Measurements from ENCODE around the gene DHX9. TPM values are rescaled to one million over a fixed set of nuclear protein-coding genes. Genes with fewer than 3 reads are reported as not detected.
A peak's percentile ranks its signal among the peaks of the same experiment; 100 is the strongest.

The DHX9 gene
- total RNA-seq, 2 experiments from 2014 or later: 206 to 225 TPM

DNA sequence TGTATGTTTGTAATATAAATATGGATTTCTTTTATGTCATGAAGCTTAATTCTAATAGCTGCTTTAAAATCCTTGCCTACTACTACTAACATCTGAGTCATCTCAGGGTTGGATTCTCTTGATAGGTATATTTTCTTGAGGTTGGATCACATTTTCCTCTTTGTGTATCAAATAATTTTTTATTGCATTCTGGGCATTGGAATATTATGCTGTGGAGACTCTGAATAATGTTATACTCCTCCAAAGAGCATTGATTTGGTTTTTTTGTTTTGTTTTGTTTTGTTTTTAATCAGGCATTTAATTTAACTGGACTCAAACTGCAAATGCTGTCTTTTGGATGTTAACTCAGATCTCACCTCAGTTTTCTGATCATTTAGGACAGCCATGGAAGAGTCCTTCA lies 8.0 kb downstream of the DHX9 start:
- no peak for DNase-seq
- Mint-ChIP-seq H3K27me3 (no peaks in the 10 kb centered on the region), H3K36me3 (ENCODE audit: low read depth) (peaks cover 84% of the 10 kb centered on the region), H3K4me3 (no peak overlapping the region), H3K27ac (no peak overlapping the region), H3K9me3 (no peaks in the 10 kb centered on the region), H3K4me1 (peaks cover 73% of the 10 kb centered on the region)
- POLR2A ChIA-PET: no interaction called here
- CTCF ChIA-PET: no interaction called here

DNA sequence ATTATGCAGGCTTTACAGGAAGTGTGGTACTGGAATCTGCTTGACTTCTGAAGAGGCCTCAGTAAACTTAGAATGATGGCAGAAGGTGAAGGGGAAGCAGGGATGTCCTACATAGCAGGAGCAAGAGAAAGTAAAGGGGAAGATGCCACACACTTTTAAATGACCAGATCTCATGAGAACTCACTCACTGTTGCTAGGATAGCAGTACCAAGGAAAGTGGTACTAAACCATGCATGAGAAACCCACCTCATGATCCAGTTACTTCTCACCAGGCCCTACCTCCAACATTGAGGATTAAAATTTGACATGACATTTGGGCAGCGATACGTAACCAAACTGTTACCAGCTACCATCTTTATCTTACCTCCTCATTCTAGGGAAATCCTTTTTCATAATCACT lies 9.6 kb downstream of the DHX9 start:
- ChIA-PET CTCF (no interaction called here), POLR2A (no interaction called here)
- Mint-ChIP-seq H3K4me3 (no peak overlapping the region), H3K27me3 (no peaks in the 10 kb centered on the region), H3K27ac (peak overlapping the region; percentile 44), H3K36me3 (ENCODE audit: low read depth) (peaks cover 83% of the 10 kb centered on the region), H3K9me3 (no peaks in the 10 kb centered on the region), H3K4me1 (peaks cover 58% of the 10 kb centered on the region)
- DNase-seq: no peak

DNA sequence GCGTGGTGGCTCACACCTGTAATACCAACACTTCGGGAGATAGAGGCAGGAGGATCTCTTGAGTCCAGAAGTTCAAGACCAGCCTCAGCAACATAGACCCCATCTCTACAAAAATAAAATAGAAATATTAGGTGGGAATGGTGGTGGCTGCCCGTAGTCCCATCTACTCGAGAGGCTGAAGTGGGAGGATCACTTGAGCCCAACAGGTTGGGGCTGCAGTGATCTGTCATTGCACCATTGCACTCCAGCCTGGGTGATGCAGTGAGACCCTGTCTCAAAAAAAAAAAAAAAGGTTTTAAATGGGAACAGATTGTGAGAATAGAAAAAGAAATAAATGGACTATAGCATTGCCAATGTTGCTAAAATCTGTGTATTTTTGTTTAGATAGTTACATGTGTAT lies 11.2 kb downstream of the DHX9 start:
- ChIA-PET CTCF (interaction anchor here (0.6 kb wide), 1 partner anchor 20 kb away, joined by 4 read pairs; no protein-coding TSS in a partner anchor), POLR2A (no interaction called here)
- Mint-ChIP-seq H3K9me3 (no peaks in the 10 kb centered on the region), H3K4me3 (no peak overlapping the region), H3K27ac (no peak overlapping the region), H3K36me3 (ENCODE audit: low read depth) (peaks cover 78% of the 10 kb centered on the region), H3K4me1 (peaks cover 44% of the 10 kb centered on the region), H3K27me3 (no peaks in the 10 kb centered on the region)
- no peak for DNase-seq

DNA sequence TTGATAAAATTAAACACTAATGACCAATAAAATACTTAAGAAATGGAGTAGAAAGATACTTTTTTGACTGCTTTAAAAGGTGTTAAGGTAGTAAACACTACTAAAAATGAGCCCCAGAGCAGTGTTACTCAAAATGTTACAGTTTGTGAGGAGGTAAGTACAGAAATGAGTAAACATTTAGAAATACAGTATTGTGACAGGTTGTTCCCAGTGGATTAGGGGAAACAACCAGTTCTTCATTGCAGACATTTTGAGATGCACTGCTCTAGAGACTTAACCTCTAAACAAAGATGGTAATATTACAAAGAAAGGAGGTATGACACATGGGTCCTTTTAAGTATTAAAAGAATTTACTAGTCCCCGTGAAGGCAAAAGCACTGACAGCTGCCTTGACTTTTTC lies 12.7 kb downstream of the DHX9 start:
- CTCF ChIA-PET: no interaction called here
- peaks cover 32% of the 10 kb centered on the region for H3K4me1 Mint-ChIP-seq
- H3K4me3 Mint-ChIP-seq: no peak overlapping the region
- no peak overlapping the region for H3K27ac Mint-ChIP-seq
- DNase-seq: no peak
- POLR2A ChIA-PET: no interaction called here
- no peaks in the 10 kb centered on the region for H3K9me3 Mint-ChIP-seq
- peaks cover 77% of the 10 kb centered on the region for H3K36me3 Mint-ChIP-seq (ENCODE audit: low read depth)
- H3K27me3 Mint-ChIP-seq: no peaks in the 10 kb centered on the region

DNA sequence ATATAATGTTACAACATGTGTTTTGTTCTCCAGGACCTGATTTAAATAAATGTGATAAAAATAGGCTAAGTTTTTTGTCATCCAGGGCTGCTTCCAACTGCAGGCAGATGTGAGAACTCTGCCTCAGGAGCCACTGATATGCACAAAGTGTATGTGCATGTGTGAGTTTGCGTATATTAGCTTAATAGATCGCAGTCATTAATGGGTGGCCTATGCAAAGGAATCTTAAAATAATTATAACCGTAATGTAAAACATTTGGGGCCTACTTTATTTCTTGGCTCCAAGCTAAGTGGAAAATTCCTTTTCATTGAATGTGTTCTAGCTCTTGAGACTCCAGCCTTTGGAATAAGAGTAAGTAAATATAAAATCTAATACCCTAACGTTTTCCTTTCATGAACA lies 16.8 kb downstream of the DHX9 start:
- no peak overlapping the region for H3K4me3 Mint-ChIP-seq
- ChIA-PET CTCF (no interaction called here), POLR2A (no interaction called here)
- no peak overlapping the region for H3K27ac Mint-ChIP-seq
- H3K9me3 Mint-ChIP-seq: no peaks in the 10 kb centered on the region
- peaks cover 80% of the 10 kb centered on the region for H3K36me3 Mint-ChIP-seq (ENCODE audit: low read depth)
- DNase-seq: no peak
- no peaks in the 10 kb centered on the region for H3K27me3 Mint-ChIP-seq
- H3K4me1 Mint-ChIP-seq: peaks cover 4% of the 10 kb centered on the region

DNA sequence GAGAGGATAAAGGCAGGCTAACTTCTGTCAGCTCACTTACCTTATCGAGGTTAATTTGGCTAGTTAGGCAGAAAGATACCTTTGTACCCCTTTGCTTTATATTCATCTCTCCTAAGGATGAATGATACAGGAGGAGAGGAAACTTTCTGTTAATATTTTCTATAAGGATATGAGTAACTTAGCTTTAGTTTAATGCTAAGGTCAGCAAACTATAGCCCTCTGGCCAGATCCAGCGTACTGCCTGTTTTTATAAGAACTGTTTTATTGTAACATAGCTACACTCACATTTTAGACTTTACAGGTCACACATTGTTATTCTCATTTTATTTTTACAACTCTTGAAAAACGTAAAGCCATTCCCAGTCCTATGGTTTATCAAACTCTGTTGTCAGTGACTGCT lies 18.1 kb downstream of the DHX9 start:
- Mint-ChIP-seq H3K27ac (no peak overlapping the region), H3K9me3 (no peaks in the 10 kb centered on the region), H3K27me3 (no peaks in the 10 kb centered on the region), H3K36me3 (ENCODE audit: low read depth) (peaks cover 81% of the 10 kb centered on the region), H3K4me3 (no peak overlapping the region), H3K4me1 (peaks cover 5% of the 10 kb centered on the region)
- POLR2A ChIA-PET: no interaction called here
- CTCF ChIA-PET: interaction anchor here (1.1 kb wide), 1 partner anchor 14 kb away, joined by 3 read pairs; no protein-coding TSS in a partner anchor
- no peak for DNase-seq

DNA sequence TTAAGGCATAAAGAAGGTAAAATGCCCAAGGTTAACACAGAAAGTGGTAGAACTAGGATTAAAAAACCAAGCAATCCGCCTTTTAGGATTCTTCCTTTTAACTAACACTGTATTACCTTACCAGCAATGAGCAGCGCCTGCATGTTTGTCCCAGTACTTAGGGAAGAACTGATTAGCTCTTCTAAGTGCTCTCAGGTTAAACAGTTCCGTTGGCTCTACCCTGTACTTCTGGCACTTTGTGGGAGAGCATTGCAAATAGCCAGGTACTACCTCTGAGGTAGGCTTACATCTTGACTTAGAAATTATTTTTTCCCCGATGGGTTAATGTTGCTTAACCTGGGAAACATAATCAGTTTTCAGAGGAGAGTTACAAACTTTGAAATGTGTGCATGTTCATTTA lies 21.5 kb downstream of the DHX9 start:
- Mint-ChIP-seq H3K36me3 (ENCODE audit: low read depth) (peaks cover 78% of the 10 kb centered on the region), H3K4me1 (peaks cover 7% of the 10 kb centered on the region), H3K9me3 (no peaks in the 10 kb centered on the region), H3K27ac (no peak overlapping the region), H3K4me3 (no peak overlapping the region), H3K27me3 (no peaks in the 10 kb centered on the region)
- POLR2A ChIA-PET: no interaction called here
- no peak for DNase-seq
- CTCF ChIA-PET: no interaction called here

DNA sequence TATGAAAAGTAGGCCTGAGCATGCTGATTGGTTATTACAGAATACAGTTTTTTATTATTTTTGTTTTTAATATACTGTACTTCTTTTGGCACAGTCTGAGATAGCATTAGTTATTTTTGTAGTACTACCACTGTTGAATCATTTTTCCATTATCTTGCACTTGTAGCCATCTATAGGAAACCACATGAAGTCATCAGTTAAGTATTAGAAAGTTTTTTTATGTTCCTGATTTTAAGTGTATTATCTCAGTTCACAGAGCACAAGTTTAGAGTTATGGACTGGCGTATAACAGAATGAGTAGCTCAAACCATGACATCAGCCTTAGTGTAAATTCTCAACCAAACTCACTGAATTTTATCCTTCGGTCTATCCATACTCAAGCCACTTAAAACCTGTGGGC lies 22.8 kb downstream of the DHX9 start:
- ChIA-PET POLR2A (no interaction called here), CTCF (interaction anchor here (0.8 kb wide), 1 partner anchor 27 kb away, joined by 3 read pairs; no protein-coding TSS in a partner anchor)
- H3K9me3 Mint-ChIP-seq: no peaks in the 10 kb centered on the region
- peaks cover 79% of the 10 kb centered on the region for H3K36me3 Mint-ChIP-seq (ENCODE audit: low read depth)
- H3K27me3 Mint-ChIP-seq: no peaks in the 10 kb centered on the region
- H3K4me1 Mint-ChIP-seq: peaks cover 7% of the 10 kb centered on the region
- H3K27ac Mint-ChIP-seq: no peak overlapping the region
- no peak for DNase-seq
- H3K4me3 Mint-ChIP-seq: no peak overlapping the region

DNA sequence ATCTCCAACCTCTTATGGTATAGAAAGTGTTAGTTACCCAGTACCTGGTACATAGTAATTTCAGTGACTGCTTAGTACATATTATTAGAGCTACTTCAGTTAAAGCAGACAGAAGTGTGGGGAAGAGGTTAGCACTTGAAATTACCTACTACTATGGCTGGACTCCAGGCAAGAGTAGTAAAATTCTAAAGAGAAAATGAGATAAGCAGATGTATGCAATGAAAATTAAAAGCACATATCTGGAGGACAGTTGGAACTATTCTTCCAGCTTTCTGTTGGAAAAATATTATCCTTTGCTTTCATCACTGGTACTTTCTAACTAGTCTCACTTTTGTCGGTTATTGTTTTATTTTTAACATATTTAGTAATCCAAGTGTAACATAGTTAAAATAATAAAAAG lies 23.7 kb downstream of the DHX9 start:
- Mint-ChIP-seq H3K27ac (no peak overlapping the region), H3K36me3 (ENCODE audit: low read depth) (peaks cover 80% of the 10 kb centered on the region)

DNA sequence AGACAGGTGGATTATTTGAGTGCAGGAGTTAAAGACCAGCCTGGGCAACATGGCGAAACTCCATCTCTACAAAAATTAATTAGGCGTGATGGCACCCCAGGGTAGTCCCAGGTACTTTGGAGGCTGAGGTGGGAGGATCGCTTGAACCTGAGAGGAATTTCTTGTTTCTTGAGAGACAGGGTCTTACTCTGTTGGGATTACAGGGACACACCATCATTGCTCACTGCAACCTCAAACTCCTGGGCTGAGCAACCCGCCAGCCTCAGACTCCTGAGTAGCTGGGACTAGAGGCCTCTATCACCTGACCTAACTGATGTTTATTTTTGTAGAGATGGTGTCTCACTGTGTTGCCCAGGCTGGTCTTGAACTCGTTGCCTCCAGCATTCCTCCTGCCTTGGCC lies 24.8 kb downstream of the DHX9 start:
- DNase-seq: no peak

More for the DNA sequence above, 23.7 kb downstream of the DHX9 start:
- CTCF ChIA-PET: no interaction called here
- Mint-ChIP-seq H3K27me3 (no peaks in the 10 kb centered on the region), H3K9me3 (no peaks in the 10 kb centered on the region), H3K4me3 (no peak overlapping the region), H3K4me1 (peaks cover 7% of the 10 kb centered on the region)
- no peak for DNase-seq
- POLR2A ChIA-PET: no interaction called here

DNA sequence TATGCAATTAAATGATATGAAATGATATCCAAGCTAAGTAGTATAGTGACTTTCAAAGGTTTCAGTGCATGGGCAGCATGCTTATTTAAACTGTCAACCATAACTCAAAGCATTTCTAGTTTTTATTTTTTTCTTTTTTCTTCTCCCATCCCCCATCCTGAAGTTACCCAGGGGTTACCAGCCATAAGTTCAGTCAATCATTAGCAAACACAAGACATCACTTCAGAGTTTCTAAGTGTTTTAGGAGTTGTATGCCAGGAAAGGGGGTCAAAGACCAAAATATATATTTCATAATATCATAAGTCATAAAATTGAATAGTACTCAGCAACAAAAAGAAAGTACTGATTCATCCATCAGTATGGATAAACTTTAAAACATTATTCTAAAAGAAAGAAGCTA lies 28.7 kb downstream of the DHX9 start:
- Mint-ChIP-seq H3K27me3 (no peaks in the 10 kb centered on the region), H3K4me3 (no peak overlapping the region), H3K9me3 (no peaks in the 10 kb centered on the region), H3K4me1 (peaks cover 2% of the 10 kb centered on the region), H3K27ac (no peak overlapping the region), H3K36me3 (ENCODE audit: low read depth) (peaks cover 75% of the 10 kb centered on the region)
- no peak for DNase-seq
- POLR2A ChIA-PET: no interaction called here
- CTCF ChIA-PET: interaction anchor here (2.0 kb wide), 1 partner anchor 9 kb away, joined by 4 read pairs; no protein-coding TSS in a partner anchor

More for the DNA sequence above, 24.8 kb downstream of the DHX9 start:
- POLR2A ChIA-PET: no interaction called here
- H3K9me3 Mint-ChIP-seq: no peaks in the 10 kb centered on the region
- H3K27ac Mint-ChIP-seq: no peak overlapping the region
- CTCF ChIA-PET: interaction anchor here (0.6 kb wide), 1 partner anchor 26 kb away, joined by 3 read pairs; no protein-coding TSS in a partner anchor
- H3K4me3 Mint-ChIP-seq: no peak overlapping the region
- peaks cover 76% of the 10 kb centered on the region for H3K36me3 Mint-ChIP-seq (ENCODE audit: low read depth)
- H3K4me1 Mint-ChIP-seq: peaks cover 7% of the 10 kb centered on the region
- no peaks in the 10 kb centered on the region for H3K27me3 Mint-ChIP-seq

DNA sequence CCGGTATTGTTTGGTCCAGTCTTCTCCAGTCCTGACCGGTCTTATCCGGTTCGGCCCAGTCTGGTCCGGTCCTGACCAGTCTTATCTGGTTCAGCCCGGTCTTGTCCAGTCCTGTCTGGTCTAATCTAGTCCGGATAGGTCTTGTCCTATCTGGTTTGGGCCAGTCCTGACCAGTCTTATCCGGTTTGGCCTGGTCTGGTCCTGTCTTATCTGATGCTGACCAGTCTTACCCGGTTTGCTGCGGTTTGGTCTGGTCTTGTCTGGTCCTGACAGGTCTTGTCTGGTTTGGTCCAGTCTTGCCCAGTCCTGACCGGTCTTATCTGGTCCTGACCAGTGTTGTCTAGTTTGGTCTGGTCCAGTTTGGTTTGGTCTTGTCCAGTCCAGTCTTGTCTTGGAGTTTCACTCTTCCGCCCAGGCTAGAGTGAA lies 30.1 kb downstream of the DHX9 start:
- no peaks in the 10 kb centered on the region for H3K27me3 Mint-ChIP-seq
- no peak for DNase-seq
- ChIA-PET POLR2A (no interaction called here), CTCF (interaction anchor here (2.0 kb wide), 1 partner anchor 11 kb away, joined by 4 read pairs; no protein-coding TSS in a partner anchor)
- peak overlapping the region; percentile 31 for H3K27ac Mint-ChIP-seq
- H3K4me1 Mint-ChIP-seq: peaks cover 2% of the 10 kb centered on the region
- no peak overlapping the region for H3K4me3 Mint-ChIP-seq
- H3K9me3 Mint-ChIP-seq: no peaks in the 10 kb centered on the region
- H3K36me3 Mint-ChIP-seq (ENCODE audit: low read depth): peaks cover 87% of the 10 kb centered on the region

DNA sequence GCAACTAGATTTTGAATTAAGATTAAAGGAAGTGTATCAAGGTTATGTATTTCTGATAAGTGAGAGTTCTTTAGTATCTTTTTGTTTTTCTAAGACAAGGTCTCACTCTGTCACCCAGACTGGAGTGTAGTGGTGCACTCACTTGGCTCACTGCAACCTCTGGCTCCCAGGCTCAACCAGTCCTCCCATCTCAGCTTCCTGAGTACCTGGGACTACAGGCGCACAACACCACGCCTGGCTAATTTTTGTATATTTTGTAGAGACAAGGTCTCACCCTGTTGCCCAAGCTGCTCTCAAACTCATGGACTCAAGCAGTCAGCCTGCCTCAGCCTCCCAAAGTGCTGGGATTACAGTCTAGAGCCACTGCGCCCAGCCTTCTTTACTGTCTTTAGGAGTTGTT lies 33.7 kb downstream of the DHX9 start:
- Mint-ChIP-seq H3K4me3 (no peak overlapping the region), H3K27me3 (no peaks in the 10 kb centered on the region), H3K9me3 (no peaks in the 10 kb centered on the region), H3K4me1 (peaks cover 5% of the 10 kb centered on the region), H3K27ac (no peak overlapping the region), H3K36me3 (ENCODE audit: low read depth) (peaks cover 86% of the 10 kb centered on the region)
- DNase-seq: no peak
- ChIA-PET POLR2A (no interaction called here), CTCF (interaction anchor here (0.8 kb wide), 1 partner anchor 9 kb away, joined by 3 read pairs; no protein-coding TSS in a partner anchor)

DNA sequence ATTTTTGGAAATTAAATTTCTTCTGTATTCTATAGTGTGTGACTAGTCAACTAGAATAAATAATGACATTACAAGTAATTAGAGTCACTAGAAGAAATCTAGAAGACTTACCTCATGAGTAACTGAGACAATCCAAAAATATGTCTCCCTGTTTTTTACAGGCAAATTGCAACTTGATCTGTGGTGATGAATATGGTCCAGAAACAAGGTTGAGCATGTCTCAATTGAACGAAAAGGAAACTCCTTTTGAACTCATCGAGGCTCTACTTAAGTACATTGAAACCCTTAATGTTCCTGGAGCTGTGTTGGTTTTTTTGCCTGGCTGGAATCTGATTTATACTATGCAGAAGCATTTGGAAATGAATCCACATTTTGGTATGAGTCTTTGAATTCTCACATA lies 36.7 kb downstream of the DHX9 start:
- H3K9me3 Mint-ChIP-seq: no peaks in the 10 kb centered on the region
- ChIA-PET CTCF (no interaction called here), POLR2A (no interaction called here)
- H3K27ac Mint-ChIP-seq: no peak overlapping the region
- H3K4me1 Mint-ChIP-seq: peaks cover 5% of the 10 kb centered on the region
- peaks cover 92% of the 10 kb centered on the region for H3K36me3 Mint-ChIP-seq (ENCODE audit: low read depth)
- no peaks in the 10 kb centered on the region for H3K27me3 Mint-ChIP-seq
- no peak for DNase-seq
- no peak overlapping the region for H3K4me3 Mint-ChIP-seq

Data from activated CD4-positive, alpha-beta T cell treated with anti-CD3 and anti-CD28 coated beads, Interleukin-2, amount 10 ng/mL, durations not matched to agents 7 days and 5 days (primary cell).